Lower leg skin (tissue), 4 donors: ENCODE results near the gene FATE1. TPM values are rescaled to one million over a fixed set of nuclear protein-coding genes. Genes with fewer than 3 reads are reported as not detected.
"Not testable (repeated sequence)": the region's sequence is repeated elsewhere in the genome, so short reads cannot be mapped to it uniquely, and the experiment has no call there.

Source experiments
- DNase-seq, 2 donors: peaks; one replicate each; pipeline ENCODE4 v3.0.0-alpha.2; 2019; ENCODE audit warnings: low spot score in 2 of 2
- H3K4me3 ChIP-seq: fragments of 200-600 bp; sonication (generic); 2 replicates; pipeline ENCODE4 v1.5.1; 2017; ENCODE audit warnings: mild to moderate bottlenecking, low read depth; ENCODE audit not compliant: poor library complexity, severe bottlenecking
- POLR2A ChIP-seq, 2 donors: fragments of 450-650 bp; IDR thresholded peaks; one replicate each; pipeline ENCODE4 v1.6.1; 2016 to 2017; ENCODE audit warnings: antibody characterized with exemption in 2 of 2, mild to moderate bottlenecking in 1 of 2, moderate library complexity in 1 of 2
- WGBS, 2 donors: methylation state at CpG; one replicate each; pipeline ENCODE4 v1.1.5; 2018; 5-methylcytosine and 5-hydroxymethylcytosine counted together
- intact Hi-C: fragments of 100-400 bp; cut with DNase I; formaldehyde crosslinking; loops from one replicate; pipeline ENCODE4 v1.15.0; 2023; ENCODE audit warnings: low total_unique reads
- total RNA-seq, 4 donors: library from RNA; depleted of rRNA; stranded (reverse); fragments of >200 nt; gene quantifications; one replicate each; pipeline ENCODE4 v1.1.0, GENCODE V29; 2016
- TF ChIP-seq, protein P1 (sequence below), 3 donors: fragments of 450-650 bp; IDR thresholded peaks; one replicate each; pipeline ENCODE4 v1.5.1; 2016; ENCODE audit warnings: antibody characterized with exemption in 3 of 3, mild to moderate bottlenecking in 3 of 3, moderate library complexity in 2 of 3

FATE1 gene
- total RNA-seq, 4 donors from 2014 or later = 0.80 TPM; not detected in 3

DNA sequence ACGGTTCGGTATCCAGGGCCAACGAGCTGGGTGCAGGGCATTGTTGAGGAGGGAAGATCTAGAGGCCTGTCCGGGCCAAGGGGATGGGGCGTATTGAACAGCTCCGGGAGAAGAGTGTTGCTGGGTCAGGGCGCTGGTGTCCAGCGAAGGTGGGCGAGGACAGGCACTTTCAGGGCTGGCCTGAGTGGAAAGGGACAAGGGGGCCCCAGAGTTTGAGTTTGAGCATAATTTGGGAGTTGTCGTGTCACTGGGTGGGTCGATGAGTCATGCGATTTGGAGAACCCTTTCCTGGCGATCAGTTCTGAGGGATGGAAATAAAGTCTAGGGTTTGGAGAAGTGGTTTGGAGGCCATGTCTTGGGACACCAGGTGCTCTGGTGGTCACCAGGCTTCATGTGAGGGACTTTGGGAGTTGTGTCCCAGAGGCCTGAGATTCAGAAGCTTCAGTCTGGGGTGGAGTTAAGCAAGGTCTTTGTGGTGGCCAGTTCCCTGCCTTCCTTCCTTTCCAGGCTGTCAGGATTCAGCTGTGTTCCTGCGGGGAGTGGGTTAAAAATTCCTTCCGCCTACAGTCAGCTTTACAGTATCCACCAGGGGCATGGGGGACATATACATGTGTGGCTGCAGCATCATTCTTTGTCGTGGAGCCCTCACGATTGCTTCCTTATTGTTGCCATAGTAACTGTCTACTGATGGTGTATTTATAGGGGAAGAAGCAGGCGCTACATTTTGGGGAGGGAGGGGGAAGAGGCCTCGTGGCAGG, 20.1 kb upstream of the FATE1 start:
- intact Hi-C loops = no loop called here
- WGBS, 2 donors = 24 to 46% methylated on average over 10 to 17 of the region's 19 CpGs
- no peak overlapping the region for H3K4me3 ChIP-seq
- no peak for DNase-seq
- TF ChIP-seq POLR2A (IDR thresholded peaks at IDR 0.05) = no peak
- TF ChIP-seq, protein P1, sequence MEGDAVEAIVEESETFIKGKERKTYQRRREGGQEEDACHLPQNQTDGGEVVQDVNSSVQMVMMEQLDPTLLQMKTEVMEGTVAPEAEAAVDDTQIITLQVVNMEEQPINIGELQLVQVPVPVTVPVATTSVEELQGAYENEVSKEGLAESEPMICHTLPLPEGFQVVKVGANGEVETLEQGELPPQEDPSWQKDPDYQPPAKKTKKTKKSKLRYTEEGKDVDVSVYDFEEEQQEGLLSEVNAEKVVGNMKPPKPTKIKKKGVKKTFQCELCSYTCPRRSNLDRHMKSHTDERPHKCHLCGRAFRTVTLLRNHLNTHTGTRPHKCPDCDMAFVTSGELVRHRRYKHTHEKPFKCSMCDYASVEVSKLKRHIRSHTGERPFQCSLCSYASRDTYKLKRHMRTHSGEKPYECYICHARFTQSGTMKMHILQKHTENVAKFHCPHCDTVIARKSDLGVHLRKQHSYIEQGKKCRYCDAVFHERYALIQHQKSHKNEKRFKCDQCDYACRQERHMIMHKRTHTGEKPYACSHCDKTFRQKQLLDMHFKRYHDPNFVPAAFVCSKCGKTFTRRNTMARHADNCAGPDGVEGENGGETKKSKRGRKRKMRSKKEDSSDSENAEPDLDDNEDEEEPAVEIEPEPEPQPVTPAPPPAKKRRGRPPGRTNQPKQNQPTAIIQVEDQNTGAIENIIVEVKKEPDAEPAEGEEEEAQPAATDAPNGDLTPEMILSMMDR (IDR thresholded peaks at IDR 0.05) = no peak

GRCh38 chrX:151697082-151697481, 18.8 kb upstream of the FATE1 start:
- H3K4me3 ChIP-seq, intact Hi-C loops: not testable (repeated sequence)
- 70 to 74% methylated on average over 8 of the region's 8 CpGs for WGBS, 2 donors
- peak in 1 of 2 donors; percentile 71 for DNase-seq

GRCh38 chrX:151697522-151697921, 18.3 kb upstream of the FATE1 start:
- WGBS, 2 donors = 49 to 64% methylated on average over 4 of the region's 4 CpGs
- TF ChIP-seq, protein P1 (IDR thresholded peaks at IDR 0.05) = no peak
- TF ChIP-seq POLR2A (IDR thresholded peaks at IDR 0.05) = no peak
- intact Hi-C loops = no loop called here
- peak; percentile 30 to 84 for DNase-seq
- no peak overlapping the region for H3K4me3 ChIP-seq

DNA sequence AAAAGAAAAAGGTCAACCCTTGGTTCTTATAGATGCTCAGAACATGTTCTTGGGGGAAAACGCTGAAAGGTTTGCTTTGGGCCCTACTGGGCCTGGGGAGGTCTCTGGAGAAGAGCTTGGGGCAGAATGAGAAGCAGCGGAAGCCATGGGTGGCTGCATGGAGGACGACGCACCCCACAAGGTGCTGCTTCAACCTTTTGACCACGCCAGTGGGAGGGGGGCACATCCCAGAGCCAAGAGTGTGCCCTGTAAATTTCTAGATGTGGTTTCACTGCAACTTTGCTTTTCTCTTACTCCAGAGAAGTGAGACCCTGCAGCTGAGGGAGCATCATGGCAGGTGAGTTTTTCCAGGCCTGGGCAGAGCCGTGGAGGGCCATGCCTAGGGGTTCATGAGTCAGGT, 17.4 kb upstream of the FATE1 start:
- no peak overlapping the region for H3K4me3 ChIP-seq
- DNase-seq = peak in 1 of 2 donors; percentile 73
- intact Hi-C loops = no loop called here
- 74 to 90% methylated on average over 5 to 6 of the region's 6 CpGs for WGBS, 2 donors
- TF ChIP-seq POLR2A (IDR thresholded peaks at IDR 0.05) = no peak
- TF ChIP-seq, protein P1 (IDR thresholded peaks at IDR 0.05) = no peak

DNA sequence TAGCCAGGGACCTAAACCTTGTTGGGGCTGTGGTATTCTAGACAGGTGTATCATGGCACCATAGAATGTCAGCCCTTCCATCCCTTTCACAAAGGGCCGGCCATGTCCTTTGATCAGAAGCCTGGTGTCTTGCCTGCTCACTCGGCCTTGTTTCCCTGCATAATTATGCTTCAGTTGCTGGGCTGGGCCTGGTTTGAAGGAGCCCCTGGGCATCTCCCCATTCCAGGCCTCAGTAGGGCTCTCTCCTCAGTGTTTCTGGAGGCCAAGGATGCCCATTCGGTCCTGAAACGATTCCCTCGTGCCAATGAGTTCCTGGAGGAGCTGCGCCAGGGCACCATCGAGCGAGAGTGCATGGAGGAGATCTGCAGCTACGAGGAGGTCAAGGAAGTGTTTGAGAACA, 16.1 kb upstream of the FATE1 start:
- no peak for TF ChIP-seq POLR2A (IDR thresholded peaks at IDR 0.05)
- TF ChIP-seq, protein P1 (IDR thresholded peaks at IDR 0.05) = no peak
- 91 to 94% methylated on average over 9 of the region's 9 CpGs for WGBS, 2 donors
- no peak overlapping the region for H3K4me3 ChIP-seq
- intact Hi-C loops = no loop called here
- peak in 1 of 2 donors; percentile 49 for DNase-seq

GRCh38 chrX:151700581-151700980, 15.3 kb upstream of the FATE1 start:
- intact Hi-C loops = no loop called here

More at GRCh38 chrX:151700581-151700980, 15.3 kb upstream of the FATE1 start:
- 90 to 94% methylated on average over 3 to 16 of the region's 16 CpGs for WGBS, 2 donors
- TF ChIP-seq, protein P1 (IDR thresholded peaks at IDR 0.05) = no peak
- no peak for TF ChIP-seq POLR2A (IDR thresholded peaks at IDR 0.05)
- DNase-seq = peak in 1 of 2 donors; percentile 52
- no peak overlapping the region for H3K4me3 ChIP-seq
